ENCODE results near the gene CHCHD3. TPM values are rescaled to one million over a fixed set of nuclear protein-coding genes. Genes with fewer than 3 reads are reported as not detected.

CHCHD3 gene
- polyA plus RNA-seq, 2 of the 4 experiments (the other 2 are of a cell fraction): 96.7 to 139 TPM

DNA sequence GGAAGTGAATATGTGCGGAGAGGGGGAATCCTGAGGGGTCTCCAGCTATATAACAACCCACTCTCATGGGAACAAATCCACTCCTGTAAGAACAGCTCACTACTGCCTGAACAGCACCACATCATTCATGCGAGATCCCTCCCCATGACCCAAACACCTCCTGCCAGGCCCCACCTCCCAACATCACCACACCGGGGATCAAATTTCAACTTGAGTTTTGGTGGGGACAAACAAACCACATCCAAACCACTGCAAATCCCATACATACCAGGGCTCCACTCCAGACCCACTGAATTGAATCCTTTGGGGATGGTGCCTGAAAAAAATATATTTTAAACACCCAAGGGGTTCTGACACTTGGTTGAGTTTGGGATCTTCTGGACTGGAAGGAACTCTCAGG lies 324.1 kb downstream of the CHCHD3 start (continued):
- TF ChIP-seq HEYL (CRISPR knock-in tag; IDR thresholded peaks at IDR 0.05): no peak
- no peak for TF ChIP-seq CHD2 (IDR thresholded peaks at IDR 0.05; ENCODE audit: low read length, partially characterized antibody)
- TF ChIP-seq RARB (CRISPR knock-in tag; IDR thresholded peaks at IDR 0.05): no peak
- no peak for TF ChIP-seq MAZ (IDR thresholded peaks at IDR 0.05; ENCODE audit: borderline replicate concordance, low read depth, low read length)
- no peak for TF ChIP-seq CBX8 (IDR thresholded peaks at IDR 0.05)
- TF ChIP-seq BHLHE40 (IDR thresholded peaks at IDR 0.05; ENCODE audit: low read depth, low read length): no peak
- no peak for TF ChIP-seq HOXB13 (CRISPR knock-in tag; IDR thresholded peaks at IDR 0.05; ENCODE audit: low read depth)
- no peak for TF ChIP-seq ELK1 (IDR thresholded peaks at IDR 0.05; ENCODE audit: low read depth, low read length)
- no peak for TF ChIP-seq GATA3 (IDR thresholded peaks at IDR 0.05; ENCODE audit: borderline replicate concordance)
- TF ChIP-seq POLR2AphosphoS2 (conservative IDR thresholded peaks at IDR 0.05; ENCODE audit: low read length): no peak

DNA sequence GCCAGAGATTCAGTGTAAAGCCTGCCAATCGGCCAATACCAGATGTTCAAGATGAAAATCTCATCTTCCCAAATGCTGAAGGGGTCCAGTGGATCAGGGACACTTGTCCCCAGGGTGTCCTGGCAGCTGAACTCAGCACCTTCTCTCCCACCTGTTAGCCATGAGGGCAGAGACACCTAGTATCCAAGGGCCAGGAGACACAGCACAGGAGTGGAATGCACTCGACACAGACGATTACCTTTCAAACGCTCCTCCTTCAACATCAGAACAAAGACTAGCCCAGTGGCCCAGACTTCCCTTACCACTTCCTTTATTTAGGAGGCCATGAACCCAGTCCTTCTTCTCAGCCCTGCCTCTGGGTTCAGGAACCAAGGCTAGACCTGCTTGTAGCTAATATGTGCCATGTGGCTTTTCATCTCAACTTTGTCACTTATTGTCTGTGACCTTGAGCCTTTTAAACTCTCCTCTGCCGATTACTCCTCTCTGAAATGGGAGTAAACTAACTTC lies 325.4 kb downstream of the CHCHD3 start:
- TF ChIP-seq KDM5A (IDR thresholded peaks at IDR 0.05): no peak
- no peak for TF ChIP-seq MAZ (IDR thresholded peaks at IDR 0.05; ENCODE audit: borderline replicate concordance, low read depth, low read length)
- no peak for TF ChIP-seq NR3C1 (IDR thresholded peaks at IDR 0.05)
- TF ChIP-seq MAX (IDR thresholded peaks at IDR 0.05): no peak
- TF ChIP-seq TP53 (CRISPR knock-in tag; IDR thresholded peaks at IDR 0.05): no peak
- no peak for TF ChIP-seq RFX5 (IDR thresholded peaks at IDR 0.05)
- TF ChIP-seq ZFP36 (IDR thresholded peaks at IDR 0.05; ENCODE audit: borderline replicate concordance, partially characterized antibody): no peak
- no peak for TF ChIP-seq FOXS1 (CRISPR knock-in tag; IDR thresholded peaks at IDR 0.05)
- TF ChIP-seq POLR2A (IDR thresholded peaks at IDR 0.05; ENCODE audit: low read length): no peak
- TF ChIP-seq, protein P1, sequence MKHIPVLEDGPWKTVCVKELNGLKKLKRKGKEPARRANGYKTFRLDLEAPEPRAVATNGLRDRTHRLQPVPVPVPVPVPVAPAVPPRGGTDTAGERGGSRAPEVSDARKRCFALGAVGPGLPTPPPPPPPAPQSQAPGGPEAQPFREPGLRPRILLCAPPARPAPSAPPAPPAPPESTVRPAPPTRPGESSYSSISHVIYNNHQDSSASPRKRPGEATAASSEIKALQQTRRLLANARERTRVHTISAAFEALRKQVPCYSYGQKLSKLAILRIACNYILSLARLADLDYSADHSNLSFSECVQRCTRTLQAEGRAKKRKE (CRISPR knock-in tag; IDR thresholded peaks at IDR 0.05; ENCODE audit: low read depth): no peak
- TF ChIP-seq JUN (IDR thresholded peaks at IDR 0.05): no peak
- ChIA-PET POLR2A (no interaction called here), CTCF (no interaction called here)
- Histone ChIP-seq H3K9me3 (no peaks in the 10 kb centered on the region), H3K4me1 (peaks cover 14% of the 10 kb centered on the region), H3K4me3 (no peak overlapping the region), H3K27ac (no peak overlapping the region), H3K4me2 (no peak overlapping the region)
- DNase-seq (ENCODE audit: low read depth in 1 of 2, low spot score in 1 of 2): no peak
- no peak for FAIRE-seq
- ATAC-seq: no peak
- WGBS (ENCODE audit: missing lambda C conversion rate): 78% methylated on average over 5 of the region's 5 CpGs

GRCh38 chr7:132755538-132756483 lies 326.1 kb downstream of the CHCHD3 start:
- Histone ChIP-seq H3K4me3 (no peak overlapping the region), H3K4me2 (no peak overlapping the region), H3K27ac (no peak overlapping the region), H3K4me1 (peaks cover 10% of the 10 kb centered on the region), H3K9me3 (no peaks in the 10 kb centered on the region)
- DNase-seq (ENCODE audit: low read depth in 1 of 2, low spot score in 1 of 2): no peak
- POLR2A ChIA-PET: no interaction called here
- TF ChIP-seq, protein P1 (CRISPR knock-in tag; IDR thresholded peaks at IDR 0.05; ENCODE audit: low read depth): no peak
- TF ChIP-seq NR3C1 (IDR thresholded peaks at IDR 0.05): no peak
- no peak for TF ChIP-seq HOXB5 (CRISPR knock-in tag; IDR thresholded peaks at IDR 0.05)
- no peak for TF ChIP-seq JUNB (IDR thresholded peaks at IDR 0.05)
- 41% methylated on average over 5 of the region's 5 CpGs for WGBS (ENCODE audit: missing lambda C conversion rate)
- no peak for FAIRE-seq
- CTCF ChIA-PET: interaction anchor here (1.2 to 1.7 kb wide), 2 partner anchors 7 to 11 kb away, joined by 5 read pairs; no protein-coding TSS in a partner anchor
- peak; percentile 45 to 59; a peak in 5 of 6 replicates for ATAC-seq
